ENCODE data around the gene PANK1.
A peak's percentile ranks its signal among the peaks of the same experiment; 100 is the strongest.

Gene PANK1

GRCh38 chr10:89552213-89552612 lies 92.8 kb downstream of the PANK1 start:
- H3K9me3 ChIP-seq (ENCODE audit: control insufficient read depth, insufficient read depth, low read depth, low read length): no peaks in the 10 kb centered on the region
- no peak overlapping the region for H3K4me3 ChIP-seq (ENCODE audit: low read depth, low read length)
- no peaks in the 10 kb centered on the region for H3K36me3 ChIP-seq (ENCODE audit: control insufficient read depth in 2 of 2, insufficient read depth in 1 of 2, low read length in 2 of 2)
- no peak overlapping the region for H3K27ac ChIP-seq (ENCODE audit: extremely low read depth, low read depth, low read length)
- no peaks in the 10 kb centered on the region for H3K4me1 ChIP-seq (ENCODE audit: control insufficient read depth, insufficient read depth, low read length)
- CTCF ChIA-PET: interaction anchor here (1.5 kb wide), 1 partner anchor 12 kb away, joined by 5 read pairs; no protein-coding TSS in a partner anchor
- POLR2A ChIA-PET: no interaction called here
- no peak for TF ChIP-seq ZNF148 (tag by site-specific recombination; IDR thresholded peaks at IDR 0.05; ENCODE audit: borderline replicate concordance)
- TF ChIP-seq ZNF416 (tag by site-specific recombination; IDR thresholded peaks at IDR 0.05): no peak
- no peak for TF ChIP-seq ZBTB1 (tag by site-specific recombination; IDR thresholded peaks at IDR 0.05)
- TF ChIP-seq ZNF529 (tag by site-specific recombination; IDR thresholded peaks at IDR 0.05; ENCODE audit: insufficient replicate concordance): no peak
- TF ChIP-seq ZNF433 (tag by site-specific recombination; IDR thresholded peaks at IDR 0.05; ENCODE audit: low read depth): no peak
- TF ChIP-seq HOXC10 (CRISPR knock-in tag; IDR thresholded peaks at IDR 0.05): no peak
- TF ChIP-seq KLF7 (tag by site-specific recombination; IDR thresholded peaks at IDR 0.05; ENCODE audit: borderline replicate concordance): no peak
- no peak for TF ChIP-seq ZNF843 (tag by site-specific recombination; IDR thresholded peaks at IDR 0.05)
- TF ChIP-seq, protein P1, sequence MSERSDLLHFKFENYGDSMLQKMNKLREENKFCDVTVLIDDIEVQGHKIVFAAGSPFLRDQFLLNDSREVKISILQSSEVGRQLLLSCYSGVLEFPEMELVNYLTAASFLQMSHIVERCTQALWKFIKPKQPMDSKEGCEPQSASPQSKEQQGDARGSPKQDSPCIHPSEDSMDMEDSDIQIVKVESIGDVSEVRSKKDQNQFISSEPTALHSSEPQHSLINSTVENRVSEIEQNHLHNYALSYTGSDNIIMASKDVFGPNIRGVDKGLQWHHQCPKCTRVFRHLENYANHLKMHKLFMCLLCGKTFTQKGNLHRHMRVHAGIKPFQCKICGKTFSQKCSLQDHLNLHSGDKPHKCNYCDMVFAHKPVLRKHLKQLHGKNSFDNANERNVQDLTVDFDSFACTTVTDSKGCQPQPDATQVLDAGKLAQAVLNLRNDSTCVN (tag by site-specific recombination; optimal IDR thresholded peaks at IDR 0.05): no peak
- TF ChIP-seq, protein P2, sequence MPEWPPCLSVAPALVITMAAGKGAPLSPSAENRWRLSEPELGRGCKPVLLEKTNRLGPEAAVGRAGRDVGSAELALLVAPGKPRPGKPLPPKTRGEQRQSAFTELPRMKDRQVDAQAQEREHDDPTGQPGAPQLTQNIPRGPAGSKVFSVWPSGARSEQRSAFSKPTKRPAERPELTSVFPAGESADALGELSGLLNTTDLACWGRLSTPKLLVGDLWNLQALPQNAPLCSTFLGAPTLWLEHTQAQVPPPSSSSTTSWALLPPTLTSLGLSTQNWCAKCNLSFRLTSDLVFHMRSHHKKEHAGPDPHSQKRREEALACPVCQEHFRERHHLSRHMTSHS (tag by site-specific recombination; IDR thresholded peaks at IDR 0.05): no peak
- TF ChIP-seq ZFP41 (tag by site-specific recombination; IDR thresholded peaks at IDR 0.05; ENCODE audit: borderline replicate concordance): no peak
- TF ChIP-seq ZSCAN23 (tag by site-specific recombination; IDR thresholded peaks at IDR 0.05): no peak
- no peak for TF ChIP-seq ZNF266 (tag by site-specific recombination; IDR thresholded peaks at IDR 0.05; ENCODE audit: low read depth)
- no peak for TF ChIP-seq ZNF560 (tag by site-specific recombination; IDR thresholded peaks at IDR 0.05; ENCODE audit: borderline replicate concordance)
- TF ChIP-seq, protein P3, sequence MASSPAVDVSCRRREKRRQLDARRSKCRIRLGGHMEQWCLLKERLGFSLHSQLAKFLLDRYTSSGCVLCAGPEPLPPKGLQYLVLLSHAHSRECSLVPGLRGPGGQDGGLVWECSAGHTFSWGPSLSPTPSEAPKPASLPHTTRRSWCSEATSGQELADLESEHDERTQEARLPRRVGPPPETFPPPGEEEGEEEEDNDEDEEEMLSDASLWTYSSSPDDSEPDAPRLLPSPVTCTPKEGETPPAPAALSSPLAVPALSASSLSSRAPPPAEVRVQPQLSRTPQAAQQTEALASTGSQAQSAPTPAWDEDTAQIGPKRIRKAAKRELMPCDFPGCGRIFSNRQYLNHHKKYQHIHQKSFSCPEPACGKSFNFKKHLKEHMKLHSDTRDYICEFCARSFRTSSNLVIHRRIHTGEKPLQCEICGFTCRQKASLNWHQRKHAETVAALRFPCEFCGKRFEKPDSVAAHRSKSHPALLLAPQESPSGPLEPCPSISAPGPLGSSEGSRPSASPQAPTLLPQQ (tag by site-specific recombination; IDR thresholded peaks at IDR 0.05): no peak

- no peaks in the 10 kb centered on the region for H3K4me1 ChIP-seq (ENCODE audit: control insufficient read depth, insufficient read depth, low read length)
- ChIA-PET CTCF (interaction anchor here (0.9 to 1.4 kb wide), 2 partner anchors 13 to 123 kb away, joined by 3 read pairs; no protein-coding TSS in a partner anchor), POLR2A (no interaction called here)
- no peak overlapping the region for H3K27ac ChIP-seq (ENCODE audit: extremely low read depth, low read depth, low read length)
- no peaks in the 10 kb centered on the region for H3K36me3 ChIP-seq (ENCODE audit: control insufficient read depth in 2 of 2, insufficient read depth in 1 of 2, low read length in 2 of 2)
- no peaks in the 10 kb centered on the region for H3K9me3 ChIP-seq (ENCODE audit: control insufficient read depth, insufficient read depth, low read depth, low read length)
- H3K4me3 ChIP-seq (ENCODE audit: low read depth, low read length): no peak overlapping the region
- TF ChIP-seq KLF8 (tag by site-specific recombination; IDR thresholded peaks at IDR 0.05) (no peak), ZNF157 (tag by site-specific recombination; IDR thresholded peaks at IDR 0.05) (no peak), ZNF335 (tag by site-specific recombination; conservative IDR thresholded peaks at IDR 0.05) (peak; percentile 49; the same call in 1 of the 2 replicates), RBAK (tag by site-specific recombination; IDR thresholded peaks at IDR 0.05) (no peak), EGR2 (tag by site-specific recombination; IDR thresholded peaks at IDR 0.05; ENCODE audit: low read depth) (no peak), FEZF1 (tag by site-specific recombination; IDR thresholded peaks at IDR 0.05) (no peak), ZNF280C (tag by site-specific recombination; IDR thresholded peaks at IDR 0.05) (no peak), YY1 (tag by site-specific recombination; IDR thresholded peaks at IDR 0.05) (no peak), ZSCAN5A (tag by site-specific recombination; IDR thresholded peaks at IDR 0.05) (no peak), ZNF701 (tag by site-specific recombination; IDR thresholded peaks at IDR 0.05) (no peak)
- TF ChIP-seq, protein P1 (tag by site-specific recombination; optimal IDR thresholded peaks at IDR 0.05): no peak
These were observed 94.5 kb downstream of the PANK1 start for GRCh38 chr10:89550509-89550908.

Measured in HEK293 (cell line).